ENCODE results near the gene SP3.

Gene SP3

DNA sequence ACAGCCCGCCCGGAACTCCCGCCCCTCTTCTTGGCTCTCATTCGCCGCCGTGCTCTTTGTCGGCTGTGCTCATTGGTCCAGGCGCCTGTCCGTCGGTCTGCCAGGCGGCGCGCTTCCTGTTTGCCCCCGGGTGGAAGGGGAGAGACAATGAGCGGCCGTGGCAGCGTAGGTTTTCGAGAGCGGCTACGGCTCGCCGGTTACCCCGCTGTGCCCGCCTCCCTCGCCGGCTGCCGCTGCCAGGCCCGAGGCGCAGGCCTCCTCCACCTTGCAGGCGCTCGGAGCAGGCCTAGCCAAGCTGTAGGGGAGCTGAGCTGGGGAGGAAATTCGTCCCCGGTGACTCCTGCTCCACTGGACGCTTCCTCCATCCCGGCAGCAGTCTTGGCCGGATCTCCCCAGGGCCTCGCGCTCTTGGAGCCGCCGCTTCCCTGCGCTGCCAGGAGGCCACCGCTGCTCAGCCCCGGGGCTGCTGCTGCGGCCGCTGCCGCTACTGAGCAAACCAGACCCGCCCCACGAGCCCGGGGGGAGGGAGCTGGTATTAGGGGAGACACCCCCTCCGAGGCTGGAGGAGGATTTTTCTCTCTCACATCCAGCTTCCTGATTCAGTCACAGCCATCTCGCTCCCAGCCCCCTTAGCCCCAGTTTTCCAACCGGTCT, at the start of gene SP3:
TSS of gene SP3 (minus strand) at position 2 of the 654 bp plus-strand sequence. CDS start 202 bp downstream, outside the sequence.
- peak; percentile 70 for DNase-seq (ENCODE audit: low read depth, low spot score)

GRCh38 chr2:174014699-174015070, 49.5 kb upstream of the SP3 start:
- no peak for DNase-seq (ENCODE audit: low read depth, low spot score)

- DNase-seq (ENCODE audit: low read depth, low spot score) = no peak
These were observed 49.0 kb upstream of the SP3 start for GRCh38 chr2:174014011-174014698.

DNA sequence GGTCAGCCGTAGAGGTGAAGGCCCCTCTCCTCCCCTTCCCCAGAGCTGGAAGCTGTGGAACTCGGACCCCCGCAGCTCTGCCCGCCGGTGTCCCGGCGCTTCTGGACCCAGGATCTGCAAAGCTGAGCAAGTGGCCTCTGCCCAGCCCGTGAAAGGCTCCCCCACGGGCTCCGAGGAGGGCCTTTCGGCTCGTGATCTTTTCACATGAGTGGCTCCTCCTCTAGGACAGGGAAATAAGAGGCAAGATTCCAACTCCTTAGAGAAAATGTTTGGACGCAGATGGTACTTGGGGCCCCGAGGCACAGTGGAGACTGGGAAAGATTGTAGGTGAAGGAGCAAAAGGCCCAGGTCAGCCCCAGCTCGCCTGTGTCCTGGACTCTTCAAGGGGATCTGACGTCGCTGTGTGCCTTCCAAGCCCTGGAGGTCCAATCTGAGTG, 48.2 kb upstream of the SP3 start:
- no peak for DNase-seq (ENCODE audit: low read depth, low spot score)

DNA sequence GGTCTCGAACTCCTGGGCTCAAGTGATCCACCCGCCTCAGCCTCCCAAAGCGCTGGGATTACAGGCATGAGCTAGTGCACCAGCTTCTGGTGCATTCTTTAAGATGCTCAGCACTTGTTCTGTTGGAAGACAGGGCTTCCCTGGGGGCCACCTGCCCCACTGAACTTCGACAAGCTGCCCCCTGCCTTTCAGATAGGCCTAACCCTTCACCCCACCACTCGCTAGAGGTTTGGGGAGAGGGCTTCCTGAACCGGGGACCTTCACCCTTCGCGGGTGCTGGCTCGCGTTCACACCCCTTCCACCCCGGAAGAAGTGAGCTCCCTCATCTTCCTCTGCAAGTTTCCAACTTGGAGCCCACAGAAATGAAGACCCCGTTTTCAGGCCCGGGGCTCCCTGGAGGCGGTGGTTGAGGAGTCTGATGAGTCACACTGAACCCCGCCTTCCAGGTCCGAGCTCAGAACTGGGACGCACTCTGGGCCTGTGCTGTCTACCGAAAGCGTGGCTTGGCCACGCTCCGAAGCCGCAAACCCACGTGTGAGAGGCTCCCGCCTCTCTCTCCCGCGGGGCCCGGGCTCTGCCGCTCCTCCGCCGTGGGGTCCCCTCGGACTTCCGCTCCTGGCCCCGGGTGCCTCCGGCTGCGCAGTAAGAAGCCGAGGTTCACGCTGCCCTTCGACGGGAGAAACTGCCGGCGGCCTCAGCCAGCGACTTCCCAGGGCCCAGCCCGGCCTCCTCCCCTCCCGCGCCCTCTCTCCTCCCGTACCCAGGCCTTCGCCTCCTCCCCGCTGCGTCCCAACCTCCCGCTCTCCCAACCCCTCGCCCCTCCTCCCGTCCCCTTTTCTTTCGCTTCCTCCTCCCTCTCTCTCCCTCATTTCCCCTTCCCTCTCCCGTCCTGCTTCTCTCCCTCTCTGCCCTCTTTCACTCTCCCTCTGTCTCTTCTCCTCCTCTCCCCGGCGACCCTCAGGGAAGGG, 47.5 kb upstream of the SP3 start:
- no peak for DNase-seq (ENCODE audit: low read depth, low spot score)

GRCh38 chr2:174011796-174012195, 46.6 kb upstream of the SP3 start:
- DNase-seq (ENCODE audit: low read depth, low spot score) = no peak

- no peak for DNase-seq (ENCODE audit: low read depth, low spot score)
These were observed 46.0 kb upstream of the SP3 start for GRCh38 chr2:174011173-174011572.

DNA sequence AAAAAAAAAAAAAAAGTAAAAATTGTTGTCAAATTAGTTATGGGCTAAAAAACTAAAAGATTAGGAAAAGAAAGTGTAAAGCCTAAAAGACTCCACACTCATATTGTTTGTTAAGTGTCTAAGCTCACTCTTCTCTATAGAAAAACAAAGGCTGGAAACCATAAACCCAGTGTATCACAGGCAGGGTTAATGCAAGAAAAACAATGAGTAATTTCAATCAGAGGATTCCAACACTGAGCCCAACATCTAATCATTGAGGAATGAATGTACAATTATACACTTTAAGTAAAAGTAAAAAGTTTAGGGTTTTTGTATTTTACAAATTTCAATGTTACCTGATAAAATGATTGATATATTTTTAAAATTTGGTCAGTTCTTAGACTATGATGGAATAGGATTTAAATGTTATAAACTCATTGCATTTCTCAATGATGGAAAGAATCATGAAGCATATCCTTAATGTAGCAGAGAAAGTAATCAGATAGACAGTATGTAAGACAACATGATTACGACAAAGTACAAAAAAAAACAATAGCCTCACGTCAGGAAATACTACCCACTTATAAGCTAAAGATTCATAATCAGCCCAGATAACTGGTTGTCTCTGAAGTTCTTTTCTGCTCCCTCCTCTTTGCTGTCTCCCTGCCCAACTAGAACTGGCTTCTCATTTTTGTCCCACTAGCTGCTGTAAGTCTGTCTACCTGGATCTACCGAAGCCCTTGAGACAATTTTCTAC, 44.5 kb upstream of the SP3 start:
- DNase-seq (ENCODE audit: low read depth, low spot score) = no peak

DNA sequence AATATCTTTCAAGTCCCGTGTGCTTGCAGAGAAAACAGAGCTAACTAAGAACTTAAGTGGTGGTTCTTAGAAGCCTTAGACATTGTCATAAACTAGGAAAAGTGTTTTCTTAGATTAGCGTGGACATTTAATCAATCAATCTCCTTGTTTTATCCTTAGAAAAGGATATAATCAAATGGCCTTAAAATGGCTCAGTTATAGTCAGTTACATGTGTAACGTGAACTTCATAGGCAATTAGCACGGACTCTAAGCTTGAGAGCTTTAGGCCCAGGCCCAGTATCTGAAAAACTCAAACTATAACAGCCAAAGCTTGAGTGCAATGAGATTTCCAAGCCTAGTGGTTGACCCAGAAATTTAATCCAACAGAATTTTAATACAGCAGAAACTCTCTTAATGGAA, 43.5 kb upstream of the SP3 start:
- no peak for DNase-seq (ENCODE audit: low read depth, low spot score)

DNA sequence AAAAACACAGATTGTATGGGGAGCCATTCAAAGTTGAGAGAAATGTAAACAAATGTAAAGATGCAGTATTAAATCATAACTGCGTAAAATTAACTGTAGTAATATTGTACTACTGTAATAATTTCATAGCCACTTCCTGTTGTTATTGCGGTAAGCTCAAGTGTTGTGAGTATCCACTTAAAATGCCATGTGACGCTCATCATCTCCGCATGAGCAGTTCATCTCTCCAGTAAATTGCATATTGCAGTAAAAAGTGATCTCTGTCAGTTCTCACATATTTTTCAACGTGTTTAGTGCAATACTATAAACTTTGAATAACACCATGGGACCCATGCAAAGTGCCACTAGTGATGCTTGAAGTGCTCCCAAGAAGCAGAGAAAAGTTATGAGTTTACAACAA, 41.8 kb upstream of the SP3 start:
- no peak for DNase-seq (ENCODE audit: low read depth, low spot score)

DNA sequence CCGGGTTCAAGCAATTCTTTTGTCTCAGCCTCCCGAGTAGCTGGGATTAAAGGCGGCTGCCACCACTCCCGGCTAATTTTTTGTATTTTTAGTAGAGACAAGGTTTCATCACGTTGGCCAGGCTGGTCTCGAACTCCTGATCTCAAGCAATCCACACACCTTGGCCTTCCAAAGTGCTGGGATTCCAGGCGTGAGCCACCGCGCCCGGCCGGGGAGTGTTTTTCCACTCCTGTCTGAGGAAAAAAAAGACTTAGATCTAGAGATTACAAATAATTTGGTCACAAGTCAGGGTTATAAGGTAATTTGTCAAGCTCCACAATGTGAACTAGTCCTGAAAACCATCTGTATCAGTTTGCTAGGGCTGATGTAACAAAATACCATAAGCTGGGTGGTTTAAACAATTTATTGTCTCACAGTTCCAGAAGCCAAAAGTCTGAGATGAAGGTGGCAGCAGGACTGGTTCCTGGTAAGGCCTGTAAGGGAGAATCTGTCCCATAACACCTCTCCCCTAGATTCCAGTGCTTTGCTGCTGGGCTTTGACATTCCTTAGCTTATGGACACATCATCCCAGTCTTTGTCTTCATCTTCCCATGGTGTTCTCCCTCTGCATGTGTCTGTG, 40.7 kb upstream of the SP3 start:
- DNase-seq (ENCODE audit: low read depth, low spot score) = no peak

GRCh38 chr2:174004905-174005605, 39.9 kb upstream of the SP3 start:
- no peak for DNase-seq (ENCODE audit: low read depth, low spot score)

GRCh38 chr2:174003720-174004695, 38.8 kb upstream of the SP3 start:
- no peak for DNase-seq (ENCODE audit: low read depth, low spot score)

- DNase-seq (ENCODE audit: low read depth, low spot score) = no peak
These were observed 37.5 kb upstream of the SP3 start for GRCh38 chr2:174002679-174003078.

DNA sequence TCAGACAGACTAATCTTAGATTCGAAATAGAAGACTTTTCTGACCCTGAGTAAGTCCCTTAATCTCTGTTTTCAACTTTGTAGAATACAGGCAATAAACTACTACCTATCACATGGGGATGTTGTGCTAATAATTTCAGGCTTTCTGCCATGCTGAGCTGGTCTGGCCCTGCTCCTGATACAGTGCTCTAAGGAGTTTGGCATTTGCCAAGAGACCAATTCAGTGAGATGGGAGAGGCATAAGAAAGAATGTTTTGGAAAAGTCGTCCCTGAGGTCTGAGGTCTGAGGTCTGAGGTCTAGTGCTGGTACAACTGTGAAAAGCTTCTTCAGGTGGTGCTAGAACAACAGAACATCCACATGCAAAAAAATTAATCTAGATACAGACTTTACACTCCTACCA, 35.9 kb upstream of the SP3 start:
- DNase-seq (ENCODE audit: low read depth, low spot score) = no peak

DNA sequence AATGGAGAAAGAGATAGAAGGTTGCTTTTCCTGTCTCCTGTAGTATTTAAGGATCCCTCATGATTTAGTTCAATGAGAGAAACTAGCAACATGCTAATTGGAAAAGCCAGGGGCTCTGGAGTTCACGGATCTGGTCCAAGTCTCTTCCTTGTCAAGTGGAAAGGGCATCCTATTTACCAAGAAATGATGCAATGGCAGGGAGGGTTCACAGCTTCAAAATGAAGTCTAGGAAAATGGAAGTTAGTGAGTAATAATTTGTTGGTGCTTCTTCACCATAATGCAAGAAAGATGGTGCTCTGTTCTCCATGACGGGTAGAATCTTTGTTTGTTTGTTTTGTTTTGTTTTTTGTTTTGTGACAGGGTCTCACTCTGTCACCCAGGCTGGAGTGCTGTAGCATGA, 34.6 kb upstream of the SP3 start:
- DNase-seq (ENCODE audit: low read depth, low spot score) = no peak

DNA sequence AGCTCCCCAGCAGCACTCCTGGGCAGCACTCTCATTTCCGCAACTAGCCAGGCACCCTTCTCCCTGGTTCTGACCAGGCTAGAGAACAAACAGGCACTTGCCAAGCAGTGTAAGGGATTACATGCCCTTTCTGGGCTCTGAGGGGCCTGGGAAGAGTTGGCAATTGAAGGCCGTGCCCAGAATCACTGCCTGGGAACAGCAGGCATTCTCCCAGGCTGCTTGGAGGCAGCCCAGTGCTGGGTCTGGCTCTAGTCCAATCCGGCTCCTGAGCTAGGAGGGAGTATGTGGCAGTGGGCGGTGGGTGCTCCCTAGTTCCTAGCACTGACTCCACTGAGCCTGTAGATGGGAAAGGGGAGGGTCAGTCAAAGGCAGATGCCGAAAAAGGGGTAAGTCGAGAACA, 34.1 kb upstream of the SP3 start:
- no peak for DNase-seq (ENCODE audit: low read depth, low spot score)

DNA sequence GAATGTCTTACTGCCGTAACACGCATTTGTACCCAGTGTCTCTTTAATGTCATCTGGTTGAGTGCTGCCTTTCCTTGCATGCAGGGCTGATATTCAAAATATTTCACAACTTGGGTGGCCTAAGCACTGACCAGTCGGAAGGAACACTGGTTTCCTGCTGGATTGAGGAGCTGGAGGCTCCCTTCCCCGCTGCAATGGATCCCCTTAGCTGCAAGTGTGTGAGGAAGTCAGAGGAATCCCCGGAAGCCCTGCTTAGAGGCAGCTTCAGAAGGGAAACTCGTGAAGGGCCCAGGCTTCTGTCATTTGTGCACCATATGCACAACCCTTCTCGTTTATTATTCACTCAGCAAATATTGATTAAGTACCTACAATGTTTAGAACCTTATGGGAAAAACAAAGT, 33.2 kb upstream of the SP3 start:
- DNase-seq (ENCODE audit: low read depth, low spot score) = no peak

DNA sequence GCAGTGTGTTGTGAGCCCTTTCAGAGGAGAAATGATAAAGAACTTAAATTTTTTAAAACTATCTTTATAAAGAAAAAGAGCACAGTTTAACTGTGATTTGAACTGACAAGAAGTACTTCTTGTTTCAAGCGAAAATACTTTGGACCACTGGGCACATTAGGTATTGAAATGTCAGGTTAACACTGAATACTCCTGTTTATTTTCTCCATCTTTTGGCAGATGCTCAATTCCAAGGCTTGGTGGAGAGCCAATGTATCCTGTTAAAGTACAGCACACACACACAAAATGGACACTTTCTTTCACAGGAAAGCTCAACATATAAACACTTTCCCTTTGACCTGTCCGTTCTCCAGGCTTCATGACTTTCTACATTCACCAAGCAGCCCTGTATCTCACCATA, 32.6 kb upstream of the SP3 start:
- no peak for DNase-seq (ENCODE audit: low read depth, low spot score)
